Measurements from ENCODE around the gene BFSP1. TPM values are rescaled to one million over a fixed set of nuclear protein-coding genes. Genes with fewer than 3 reads are reported as not detected.

Gene BFSP1
- total and polyA plus RNA-seq, 2 donors (not counting 3 experiments of a cell fraction or from before 2014, with no cell fraction given) = 3.1 to 5.2 TPM

GRCh38 chr20:17453592-17453991 lies 77.6 kb downstream of the BFSP1 start:
- intact Hi-C loops (cut with micrococcal nuclease) (no loop called here), dilution Hi-C loops (cut with MboI; ENCODE audit: extremely low pct_ligation_motif_present, low sequenced_read_pairs) (no loop called here)
- Histone ChIP-seq H3K4me1 (ENCODE audit: control insufficient read depth, extremely low read depth, insufficient read depth, low read length) (no peaks in the 10 kb centered on the region), H3K79me2 (ENCODE audit: control insufficient read depth, insufficient read depth, low read length) (no peaks in the 10 kb centered on the region), H3K27me3 (ENCODE audit: control insufficient read depth in 2 of 2, insufficient read depth in 2 of 2, low read length in 2 of 2) (peaks cover 0 to 4% of the 10 kb centered on the region in 2 experiments), H3K9ac (replicated peaks; ENCODE audit: extremely low read depth, insufficient read depth, low read length) (no peak overlapping the region), H2AFZ (ENCODE audit: low read depth, low read length) (no peak overlapping the region), H3K4me2 (ENCODE audit: insufficient read depth, low read length) (no peak overlapping the region), H3K36me3 (ENCODE audit: control insufficient read depth in 2 of 2, extremely low read depth in 1 of 2, insufficient read depth in 2 of 2, low read length in 2 of 2) (no peaks in the 10 kb centered on the region), H3K9me3 (replicated peaks; ENCODE audit: control insufficient read depth, insufficient read depth, low read length) (no peaks in the 10 kb centered on the region), H3K9me1 (replicated peaks; ENCODE audit: control insufficient read depth, extremely low read depth, insufficient read depth, low read length) (no peaks in the 10 kb centered on the region), H3K27ac (ENCODE audit: insufficient read depth, low read depth, low read length) (no peak overlapping the region), H4K20me1 (replicated peaks; ENCODE audit: control insufficient read depth, extremely low read depth, insufficient read depth, low read length) (no peaks in the 10 kb centered on the region), H3K4me3 (replicated peaks in 1 of 3; ENCODE audit: insufficient read depth in 1 of 3, low read depth in 1 of 3, low read length in 3 of 3) (no peak overlapping the region)
- no peak for TF ChIP-seq MAX (IDR thresholded peaks at IDR 0.05; ENCODE audit: insufficient read depth, insufficient read length)
- no peak for TF ChIP-seq GATA2 (IDR thresholded peaks at IDR 0.05; ENCODE audit: insufficient read depth, insufficient read length, low read depth, low read length)
- TF ChIP-seq JUN (IDR thresholded peaks at IDR 0.05; ENCODE audit: borderline replicate concordance, insufficient read depth, insufficient read length, low read depth) = no peak
- no peak for TF ChIP-seq EZH2 (IDR thresholded peaks at IDR 0.05; ENCODE audit: borderline replicate concordance, low read depth, low read length, severe bottlenecking)
- TF ChIP-seq POLR2A (IDR thresholded peaks at IDR 0.05; ENCODE audit: low read depth, low read length) = no peak
- TF ChIP-seq, protein P1, sequence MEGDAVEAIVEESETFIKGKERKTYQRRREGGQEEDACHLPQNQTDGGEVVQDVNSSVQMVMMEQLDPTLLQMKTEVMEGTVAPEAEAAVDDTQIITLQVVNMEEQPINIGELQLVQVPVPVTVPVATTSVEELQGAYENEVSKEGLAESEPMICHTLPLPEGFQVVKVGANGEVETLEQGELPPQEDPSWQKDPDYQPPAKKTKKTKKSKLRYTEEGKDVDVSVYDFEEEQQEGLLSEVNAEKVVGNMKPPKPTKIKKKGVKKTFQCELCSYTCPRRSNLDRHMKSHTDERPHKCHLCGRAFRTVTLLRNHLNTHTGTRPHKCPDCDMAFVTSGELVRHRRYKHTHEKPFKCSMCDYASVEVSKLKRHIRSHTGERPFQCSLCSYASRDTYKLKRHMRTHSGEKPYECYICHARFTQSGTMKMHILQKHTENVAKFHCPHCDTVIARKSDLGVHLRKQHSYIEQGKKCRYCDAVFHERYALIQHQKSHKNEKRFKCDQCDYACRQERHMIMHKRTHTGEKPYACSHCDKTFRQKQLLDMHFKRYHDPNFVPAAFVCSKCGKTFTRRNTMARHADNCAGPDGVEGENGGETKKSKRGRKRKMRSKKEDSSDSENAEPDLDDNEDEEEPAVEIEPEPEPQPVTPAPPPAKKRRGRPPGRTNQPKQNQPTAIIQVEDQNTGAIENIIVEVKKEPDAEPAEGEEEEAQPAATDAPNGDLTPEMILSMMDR (IDR thresholded peaks at IDR 0.05; ENCODE audit: extremely low read depth in 1 of 2, insufficient read depth in 1 of 2, low read depth in 1 of 2, low read length in 2 of 2) = no peak
- no peak for TF ChIP-seq POLR2AphosphoS5 (IDR thresholded peaks at IDR 0.05; ENCODE audit: insufficient read depth, low read depth, low read length)
- no peak for TF ChIP-seq FOS (IDR thresholded peaks at IDR 0.05; ENCODE audit: borderline replicate concordance, insufficient read depth, low read length)
- TF ChIP-seq MYC (IDR thresholded peaks at IDR 0.05; ENCODE audit: low read depth, low read length) = no peak
- DNase-seq (ENCODE audit: low read depth, low spot score) = no peak
- CTCF ChIA-PET = interaction anchor here (1.2 kb wide), 1 partner anchor 23 kb away, joined by 6 read pairs; no protein-coding TSS in a partner anchor
- no TSS peak for BruUV-seq (replicated peaks)
- POLR2A ChIA-PET = no interaction called here
- no peak for FAIRE-seq

All from endothelial cell of umbilical vein (primary cell).